Small intestine (tissue), 7 donors: ENCODE data around the gene AJM1. TPM values are rescaled to one million over a fixed set of nuclear protein-coding genes. Genes with fewer than 3 reads are reported as not detected.

Source experiments
- DNase-seq, 2 donors: peaks; one replicate each; pipeline versions ENCODE4 v3.0.0 to v3.0.0-alpha.2; 2013
- FAIRE-seq: peaks from 2 replicates; lab custom pipeline; 2012; peaks lifted over from hg19 to GRCh38; lab: Jason Lieb, UNC
- H3K27ac ChIP-seq, 3 donors: one replicate each; pipeline ENCODE4 v1.5.1; 2013; ENCODE audit warnings: low read length in 2 of 3, mild to moderate bottlenecking in 2 of 3, control low read depth in 1 of 3, inconsistent platforms in 1 of 3, low read depth in 1 of 3, moderate library complexity in 1 of 3
- H3K27me3 ChIP-seq, 3 donors: one replicate each; pipeline ENCODE4 v1.6.1; 2013; ENCODE audit warnings: low read length in 3 of 3, inconsistent platforms in 1 of 3; ENCODE audit not compliant: control insufficient read depth in 3 of 3, insufficient read depth in 3 of 3
- H3K36me3 ChIP-seq, 3 donors: one replicate each; pipeline ENCODE4 v1.6.1; 2013; ENCODE audit warnings: low read length in 3 of 3, inconsistent platforms in 1 of 3, low read depth in 1 of 3, mild to moderate bottlenecking in 1 of 3, moderate library complexity in 1 of 3; ENCODE audit not compliant: control insufficient read depth in 3 of 3, insufficient read depth in 2 of 3
- H3K4me1 ChIP-seq, 3 donors: one replicate each; pipeline ENCODE4 v1.6.1; 2013; ENCODE audit warnings: low read length in 2 of 3, inconsistent platforms in 1 of 3, low read depth in 1 of 3, mild to moderate bottlenecking in 1 of 3, moderate library complexity in 1 of 3; ENCODE audit not compliant: control insufficient read depth in 3 of 3, insufficient read depth in 2 of 3
- H3K4me3 ChIP-seq, 3 donors: one replicate each; pipeline ENCODE4 v1.5.1; 2013; ENCODE audit warnings: low read length in 3 of 3, control low read depth in 1 of 3, inconsistent platforms in 1 of 3, low read depth in 1 of 3, mild to moderate bottlenecking in 1 of 3, moderate library complexity in 1 of 3
- H3K9me3 ChIP-seq, 2 donors: one replicate each; pipeline ENCODE4 v1.6.1; 2013; ENCODE audit warnings: low read depth in 1 of 2, low read length in 1 of 2; ENCODE audit not compliant: control insufficient read depth in 2 of 2, insufficient read depth in 1 of 2
- WGBS, 3 donors: extraction: QIAGEN DNeasy Blood & Tissue Kit; methylation state at CpG; one replicate each; pipeline ENCODE4 v1.1.7; 2013; 5-methylcytosine and 5-hydroxymethylcytosine counted together
- polyA plus RNA-seq, 4 donors: library from polyadenylated mRNA; stranded (reverse) in 3 of 4; unstranded in 1 of 4; fragments of 200-250 nt in 3 of 4; fragments of 120-200 nt in 1 of 4; gene quantifications; one replicate each; pipeline versions ENCODE4 v1.2.1 to v1.2.3, GENCODE V29; 2013
- donor health status: healthy with polysubstance abuse.
- donor health status: control.
- donor health status: control.
- donor health status: Bipolar disorder and iron deficiency.
- donor health status: healthy.

Gene AJM1
- polyA plus RNA-seq, 4 donors: 1.1 to 11.6 (median 2.6) TPM

DNA sequence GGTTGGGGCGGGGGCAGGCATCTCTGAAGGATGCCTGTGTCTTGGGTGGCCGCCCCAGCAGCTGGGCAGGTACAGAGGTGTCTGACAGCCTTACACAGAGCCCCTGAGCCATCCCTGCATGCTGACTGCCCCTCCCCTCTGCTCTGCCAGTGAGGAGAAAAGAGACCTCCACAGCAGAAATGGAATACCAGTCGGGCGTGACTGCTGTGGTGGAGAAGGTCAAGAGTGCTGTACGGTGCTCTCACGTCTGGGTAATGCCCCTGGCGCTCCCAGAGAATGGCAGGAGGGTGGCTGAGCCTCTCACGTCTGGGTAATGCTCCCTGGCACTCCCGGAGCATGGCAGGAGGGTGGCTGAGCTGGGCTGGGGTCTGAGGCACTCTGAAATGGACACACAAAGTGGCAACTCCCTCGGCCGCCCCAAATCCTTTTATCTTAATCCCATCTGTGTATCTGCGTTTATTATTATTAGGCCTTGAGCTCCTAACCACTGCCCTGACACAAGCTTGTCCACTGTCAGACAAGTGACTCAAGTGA is 37.0 kb upstream of the AJM1 start:
- Histone ChIP-seq H3K27ac (no peak overlapping the region), H3K9me3 (no peaks in the 10 kb centered on the region), H3K4me1 (peaks cover 4 to 25% (median 8%) of the 10 kb centered on the region in 3 donors), H3K4me3 (no peak overlapping the region), H3K27me3 (peaks cover 0 to 4% (median 0%) of the 10 kb centered on the region in 3 donors), H3K36me3 (peaks cover 0 to 50% (median 0%) of the 10 kb centered on the region in 3 donors)
- 90 to 94% (median 92%) methylated on average over 12 of the region's 12 CpGs for WGBS, 3 donors
- DNase-seq: no peak
- no peak for FAIRE-seq

DNA sequence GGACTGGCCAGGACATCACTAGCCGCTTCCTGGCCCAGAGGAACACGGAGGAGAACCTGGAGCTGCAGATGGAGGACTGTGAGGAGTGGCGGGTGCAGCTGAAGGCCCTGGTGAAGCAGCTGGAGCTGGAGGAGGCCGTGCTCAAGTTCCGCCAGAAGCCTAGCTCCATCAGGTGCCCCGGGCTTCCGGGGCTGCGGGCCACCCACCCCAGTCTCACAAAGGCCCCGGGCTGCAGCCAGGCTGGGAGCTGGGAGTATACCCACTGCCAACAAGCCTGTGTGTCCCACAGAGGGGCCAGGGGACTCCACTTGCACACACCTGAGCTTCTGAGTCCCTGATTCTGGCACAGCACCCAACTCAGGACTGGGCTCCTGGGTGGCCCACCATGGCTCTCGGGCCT is 36.2 kb upstream of the AJM1 start:
- Histone ChIP-seq H3K27ac (no peak overlapping the region), H3K36me3 (peaks cover 0 to 55% (median 2%) of the 10 kb centered on the region in 3 donors), H3K4me3 (no peak overlapping the region), H3K9me3 (no peaks in the 10 kb centered on the region), H3K27me3 (no peaks in the 10 kb centered on the region), H3K4me1 (peaks cover 4 to 20% (median 4%) of the 10 kb centered on the region in 3 donors)
- DNase-seq: no peak
- 96 to 97% (median 97%) methylated on average over 6 to 10 of the region's 10 CpGs for whole genome bisulfite sequencing, 3 donors
- FAIRE-seq: no peak

DNA sequence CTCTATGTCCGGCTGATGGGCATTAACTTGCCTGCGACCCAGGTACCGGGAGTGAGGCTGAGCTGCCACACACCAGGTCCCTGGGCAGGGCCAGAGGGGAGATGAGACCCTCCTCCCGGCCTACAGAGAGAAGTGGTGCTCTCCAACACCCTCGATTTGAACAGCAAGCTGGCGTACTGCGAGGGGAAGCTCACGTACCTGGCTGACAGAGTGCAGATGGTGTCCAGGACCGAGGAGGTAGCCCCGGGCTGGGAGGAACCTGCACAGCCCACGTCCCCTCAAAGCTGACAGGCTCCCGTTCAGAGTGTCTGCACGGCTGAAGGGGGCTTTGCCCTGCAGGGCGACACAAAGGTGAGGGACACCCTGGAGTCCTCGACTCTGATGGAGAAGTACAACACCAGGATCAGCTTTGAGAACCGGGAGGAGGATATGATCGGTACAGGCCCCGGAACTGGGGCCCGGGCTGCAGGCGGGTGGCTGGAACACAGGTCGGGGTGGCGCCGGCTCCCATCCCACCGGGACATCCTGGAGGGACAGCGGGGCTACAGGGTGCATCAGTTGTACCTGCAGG is 35.6 kb upstream of the AJM1 start:
- WGBS, 3 donors: 48 to 71% (median 65%) methylated on average over 25 of the region's 25 CpGs
- DNase-seq (no peak), FAIRE-seq (no peak)
- Histone ChIP-seq H3K4me3 (peak overlapping the region; percentile 86 to 96 (median 95)), H3K9me3 (no peaks in the 10 kb centered on the region), H3K27me3 (no peaks in the 10 kb centered on the region), H3K36me3 (peaks cover 0 to 62% (median 2%) of the 10 kb centered on the region in 3 donors), H3K4me1 (peaks cover 4 to 20% (median 4%) of the 10 kb centered on the region in 3 donors), H3K27ac (peak overlapping the region in 1 of 3 donors; percentile 93)

DNA sequence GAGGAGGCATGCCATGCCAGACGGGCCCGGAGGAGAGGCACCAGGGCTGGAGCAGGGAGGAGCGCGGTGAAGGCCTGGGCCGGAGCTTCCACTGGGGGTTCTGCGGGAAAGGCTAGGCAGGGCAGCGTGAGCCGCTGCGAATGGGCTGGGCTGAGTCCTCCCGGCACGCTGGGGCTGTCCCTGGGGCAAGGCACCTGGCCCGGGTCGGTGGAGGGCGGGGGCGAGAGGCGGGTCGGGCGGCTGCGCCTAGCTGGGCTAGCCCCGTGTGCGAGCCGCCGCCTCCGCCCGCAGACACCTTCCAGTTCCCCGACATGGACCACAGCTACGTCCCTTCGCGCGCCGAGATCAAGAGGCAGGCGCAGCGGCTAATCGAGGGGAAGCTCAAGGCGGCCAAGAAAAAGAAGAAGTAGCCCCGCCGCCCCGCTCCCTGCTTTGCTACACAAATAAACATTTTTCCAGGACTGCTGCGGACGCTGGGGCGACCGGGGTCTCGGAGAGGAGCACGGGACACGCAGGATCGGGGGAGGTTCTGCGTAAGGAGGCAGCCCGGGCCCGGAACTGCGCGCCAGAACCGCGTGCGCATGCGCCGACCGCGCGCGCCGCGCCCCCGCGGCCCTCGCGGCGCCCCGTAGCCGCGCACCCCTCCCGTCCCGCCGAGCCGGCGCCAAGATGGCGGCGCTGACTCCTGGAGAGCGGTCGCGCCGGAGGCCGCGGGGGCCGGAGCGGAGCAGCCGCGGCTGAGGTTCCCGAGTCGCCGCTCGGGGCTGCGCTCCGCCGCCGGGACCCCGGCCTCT is 34.8 kb upstream of the AJM1 start, which contains the start of gene RABL6:
Gene RABL6 (plus strand): TSS at position 668 of the 794 bp plus-strand sequence. CDS start 249 bp downstream, outside the sequence.
- Histone ChIP-seq H3K27ac (peak within 1 kb of the TSS; percentile 77 to 93 (median 93)), H3K4me1 (peaks cover 4 to 20% (median 4%) of the 10 kb centered on the region in 3 donors), H3K36me3 (peaks cover 0 to 66% (median 2%) of the 10 kb centered on the region in 3 donors), H3K4me3 (peak within 1 kb of the TSS; percentile 86 to 96 (median 95)), H3K27me3 (no peaks in the 10 kb centered on the region), H3K9me3 (no peaks in the 10 kb centered on the region)
- DNase-seq: peak; percentile 69 to 94
- no peak for FAIRE-seq
- WGBS, 3 donors: 0 to 1% (median 1%) methylated on average over 42 to 96 of the region's 96 CpGs

DNA sequence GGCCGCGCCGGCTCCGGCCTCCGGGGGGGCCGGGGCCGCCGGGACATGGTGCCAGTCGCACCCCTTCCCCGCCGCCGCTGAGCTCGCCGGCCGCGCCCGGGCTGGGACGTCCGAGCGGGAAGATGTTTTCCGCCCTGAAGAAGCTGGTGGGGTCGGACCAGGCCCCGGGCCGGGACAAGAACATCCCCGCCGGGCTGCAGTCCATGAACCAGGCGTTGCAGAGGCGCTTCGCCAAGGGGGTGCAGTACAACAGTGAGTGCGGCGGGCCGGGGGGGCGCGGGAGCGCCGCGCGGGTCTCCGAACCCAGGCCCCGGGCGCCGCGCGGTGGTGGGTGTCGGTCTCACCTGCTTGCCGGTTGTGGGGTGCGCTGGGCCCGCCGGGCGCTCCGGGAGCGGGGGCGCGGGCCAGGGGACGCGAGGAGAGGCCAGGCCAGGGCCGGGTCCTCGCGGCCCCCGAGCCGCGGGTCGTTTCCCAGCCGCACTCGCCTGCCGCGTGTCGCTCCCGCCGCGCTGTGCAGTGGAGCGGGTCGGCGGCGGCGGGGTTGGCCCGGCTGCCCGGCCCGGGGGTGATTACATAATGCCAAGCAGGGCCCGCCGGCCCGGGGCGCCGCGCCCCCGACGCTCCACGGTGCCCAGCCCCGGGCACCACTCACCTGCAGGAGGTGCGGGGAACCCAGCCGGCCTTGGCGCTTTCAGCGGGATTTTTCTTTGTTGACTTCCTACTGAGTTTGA is 34.0 kb upstream of the AJM1 start:
- H3K4me3 ChIP-seq: peak overlapping the region; percentile 79 to 96 (median 95)
- H3K36me3 ChIP-seq: peaks cover 2 to 69% (median 3%) of the 10 kb centered on the region in 3 donors
- peaks cover 4 to 20% (median 4%) of the 10 kb centered on the region in 3 donors for H3K4me1 ChIP-seq
- WGBS, 3 donors: 1% methylated on average over 56 to 93 of the region's 93 CpGs
- FAIRE-seq (no peak), DNase-seq (peak; percentile 23 to 64)
- H3K27ac ChIP-seq: peak overlapping the region; percentile 70 to 78 (median 73)
- H3K27me3 ChIP-seq: no peaks in the 10 kb centered on the region
- H3K9me3 ChIP-seq: no peaks in the 10 kb centered on the region

DNA sequence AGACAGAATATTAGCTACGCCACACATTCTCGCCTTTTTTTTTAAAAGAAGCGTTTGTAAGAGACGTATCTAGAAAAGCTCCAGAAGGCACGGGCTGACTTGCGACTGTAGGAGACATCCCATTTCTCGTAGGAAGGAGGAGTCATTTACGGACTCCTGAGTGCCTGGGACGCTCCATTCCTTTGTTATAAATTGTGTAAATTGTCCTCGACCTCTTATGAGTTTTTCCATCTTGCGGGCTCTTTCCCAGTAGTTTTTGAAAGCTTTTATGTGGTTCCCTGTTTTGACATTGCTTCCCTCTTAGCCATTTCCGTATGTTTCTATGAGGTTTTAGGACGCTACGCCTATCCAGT is 33.5 kb upstream of the AJM1 start:
- Histone ChIP-seq H3K4me3 (peak overlapping the region; percentile 79 to 96 (median 95)), H3K9me3 (no peaks in the 10 kb centered on the region), H3K36me3 (peaks cover 2 to 66% (median 3%) of the 10 kb centered on the region in 3 donors), H3K27ac (peak overlapping the region in 1 of 3 donors; percentile 77), H3K4me1 (peaks cover 4 to 20% (median 4%) of the 10 kb centered on the region in 3 donors), H3K27me3 (no peaks in the 10 kb centered on the region)
- WGBS, 3 donors: 2 to 4% (median 3%) methylated on average over 14 of the region's 14 CpGs
- DNase-seq: no peak
- no peak for FAIRE-seq

DNA sequence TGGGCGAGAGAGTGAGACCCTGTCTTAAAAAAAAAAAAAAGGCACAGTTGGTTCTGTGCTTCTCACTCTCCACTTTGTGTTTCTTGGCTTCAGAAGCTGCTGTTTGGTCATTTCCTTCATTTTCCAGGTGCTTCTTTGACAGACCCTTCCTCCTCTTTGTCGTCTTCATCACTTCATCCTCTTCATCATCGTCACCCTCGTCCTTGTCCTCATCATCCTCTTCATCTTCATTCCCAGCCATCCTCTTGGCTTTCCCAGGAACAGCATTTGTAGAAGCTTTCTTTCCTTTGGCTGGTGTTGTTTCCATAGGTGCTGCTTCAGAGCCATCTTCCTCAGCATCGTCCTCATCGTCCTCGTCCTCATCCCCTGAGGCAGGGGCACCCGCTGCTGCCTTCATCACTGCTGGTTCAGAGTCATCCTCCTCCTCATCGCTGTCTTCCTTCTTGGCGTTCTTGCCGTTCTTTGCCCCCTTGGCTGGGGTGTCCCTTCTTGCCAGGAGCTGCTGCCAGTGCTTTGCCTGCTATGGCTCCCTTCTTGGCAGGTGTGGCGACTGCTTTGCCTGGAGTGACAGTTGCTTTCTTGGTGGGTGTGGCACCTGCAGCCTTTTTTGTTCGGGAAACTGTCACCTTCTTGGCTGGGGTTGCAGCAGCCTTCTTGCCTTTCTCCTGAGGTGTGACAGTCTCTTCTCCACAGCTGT is 27.4 kb upstream of the AJM1 start:
- H3K4me1 ChIP-seq: peaks cover 0 to 4% (median 2%) of the 10 kb centered on the region in 3 donors
- no peak for FAIRE-seq
- H3K9me3 ChIP-seq: no peaks in the 10 kb centered on the region
- 88 to 90% (median 90%) methylated on average over 13 of the region's 13 CpGs for WGBS, 3 donors
- no peak overlapping the region for H3K4me3 ChIP-seq
- H3K36me3 ChIP-seq: peaks cover 3 to 56% (median 4%) of the 10 kb centered on the region in 3 donors
- H3K27me3 ChIP-seq: no peaks in the 10 kb centered on the region
- H3K27ac ChIP-seq: no peak overlapping the region
- no peak for DNase-seq
